ENCODE measurements around the gene TIAM1.

TIAM1 gene

DNA sequence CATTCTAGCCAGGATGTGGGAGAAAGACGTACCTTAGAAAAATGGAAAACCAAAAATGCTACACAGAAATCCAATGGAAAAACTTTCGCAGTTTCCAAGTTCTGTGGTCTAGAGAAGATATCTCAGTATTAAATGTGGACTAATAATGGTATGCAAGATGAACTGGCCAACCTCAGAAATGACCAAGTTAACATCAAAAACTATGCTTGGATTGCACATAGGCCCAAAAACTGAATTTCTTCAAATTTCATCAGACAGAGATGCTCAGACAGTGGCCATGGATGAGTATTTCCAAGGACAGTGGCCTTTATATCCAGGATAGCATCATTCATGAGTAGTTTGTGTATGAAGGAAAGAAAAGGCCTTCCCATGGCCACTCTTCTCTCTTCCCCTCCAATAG is 132.2 kb downstream of the TIAM1 start:
- DNase-seq (ENCODE audit: extremely low read depth, low read depth): no peak
- TF ChIP-seq CTCF (IDR thresholded peaks at IDR 0.05; ENCODE audit: low read depth, low read length): no peak

- no peak for TF ChIP-seq CTCF (IDR thresholded peaks at IDR 0.05; ENCODE audit: low read depth, low read length)
- DNase-seq (ENCODE audit: extremely low read depth, low read depth): no peak
Measured at GRCh38 chr21:31205412-31205811, 138.6 kb downstream of the TIAM1 start.

DNA sequence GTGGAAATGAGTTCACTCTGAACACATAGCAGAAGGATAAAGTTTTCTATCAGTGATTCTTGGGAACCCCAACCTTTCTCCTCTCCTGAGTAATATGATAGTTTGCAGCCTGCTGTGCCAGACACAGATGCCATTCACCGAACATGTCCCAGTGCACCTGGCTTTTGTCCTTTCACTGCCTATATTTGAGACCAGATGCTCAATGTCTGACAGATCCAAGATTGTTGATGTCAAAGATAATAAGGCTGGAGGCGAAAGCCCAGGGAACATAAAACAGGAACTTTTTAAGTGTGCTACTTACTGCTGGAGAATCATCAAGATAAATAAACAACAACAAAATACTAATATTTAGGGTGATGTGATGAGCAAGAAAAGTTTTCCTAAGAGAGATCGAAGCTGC is 139.3 kb downstream of the TIAM1 start:
- TF ChIP-seq CTCF (IDR thresholded peaks at IDR 0.05; ENCODE audit: low read depth, low read length): no peak
- no peak for DNase-seq (ENCODE audit: extremely low read depth, low read depth)

GRCh38 chr21:31203431-31204054 is 140.5 kb downstream of the TIAM1 start:
- no peak for DNase-seq (ENCODE audit: extremely low read depth, low read depth)
- no peak for TF ChIP-seq CTCF (IDR thresholded peaks at IDR 0.05; ENCODE audit: low read depth, low read length)

DNA sequence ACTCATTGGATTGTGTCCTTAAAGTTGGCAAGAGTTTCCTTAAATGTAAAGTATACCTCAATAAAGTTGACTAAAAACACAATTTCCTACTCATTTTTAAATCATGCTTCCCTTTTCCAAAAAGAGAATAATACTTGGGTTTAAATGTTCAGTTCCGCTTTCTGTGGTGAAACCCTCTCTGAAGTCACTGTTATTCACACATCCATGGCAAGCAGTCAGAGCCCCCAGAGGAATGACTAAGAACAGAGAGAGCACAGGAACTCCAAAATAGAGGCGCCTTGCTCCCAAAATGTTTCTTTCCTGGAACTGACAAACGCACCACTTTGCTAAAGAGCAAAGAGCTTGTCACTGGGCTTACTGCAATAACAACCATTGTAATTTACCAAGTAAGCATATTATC is 142.5 kb downstream of the TIAM1 start:
- no peak for TF ChIP-seq CTCF (IDR thresholded peaks at IDR 0.05; ENCODE audit: low read depth, low read length)
- no peak for DNase-seq (ENCODE audit: extremely low read depth, low read depth)

- TF ChIP-seq CTCF (IDR thresholded peaks at IDR 0.05; ENCODE audit: low read depth, low read length): no peak
- no peak for DNase-seq (ENCODE audit: extremely low read depth, low read depth)
Measured at GRCh38 chr21:31201144-31201543, 142.9 kb downstream of the TIAM1 start.

DNA sequence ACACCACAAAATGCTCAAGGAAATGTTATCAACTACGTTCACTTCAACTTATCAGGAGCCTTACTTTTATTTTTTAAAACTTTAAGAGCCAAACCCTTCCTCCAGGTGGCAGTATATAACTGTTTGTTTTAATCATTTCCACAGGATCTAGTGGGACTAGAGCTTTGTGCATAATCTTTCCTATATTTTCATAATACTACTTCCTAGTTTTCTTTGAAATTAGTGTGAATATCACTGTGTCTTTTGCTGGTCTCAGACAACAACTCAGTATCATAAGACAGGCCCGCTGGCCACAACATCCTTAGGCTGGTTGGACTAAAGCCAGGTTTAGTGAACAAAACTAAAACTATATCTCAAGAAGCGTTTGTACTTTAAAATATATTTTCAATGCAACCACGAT is 145.5 kb downstream of the TIAM1 start:
- no peak for DNase-seq (ENCODE audit: extremely low read depth, low read depth)
- peak; percentile 48 for TF ChIP-seq CTCF (IDR thresholded peaks at IDR 0.05; ENCODE audit: low read depth, low read length)
